Loucy (cell line): ENCODE data around the gene SLC29A2.

Experiments
- H2AFZ ChIP-seq: fragments of 200-600 bp; sonication (generic); 2 replicates; pipeline ENCODE4 v1.6.0; 2016; ENCODE audit warnings: antibody characterized with exemption, mild to moderate bottlenecking, low read length, moderate library complexity
- H3F3A ChIP-seq: fragments of 200-600 bp; 2 replicates; pipeline ENCODE4 v1.6.0; 2016; ENCODE audit warnings: antibody characterized with exemption, low read depth, mild to moderate bottlenecking
- H3K27me3 ChIP-seq: fragments of 200-600 bp; sonication (generic); 2 replicates; pipeline ENCODE4 v1.6.1; 2014; ENCODE audit warnings: low read length, mild to moderate bottlenecking; ENCODE audit not compliant: insufficient read depth, poor library complexity, severe bottlenecking
- H3K36me3 ChIP-seq: fragments of 200-600 bp; sonication (generic); 2 replicates; pipeline ENCODE4 v1.6.1; 2016; ENCODE audit warnings: low read length; ENCODE audit not compliant: insufficient read depth
- H3K4me1 ChIP-seq: fragments of 200-600 bp; sonication (generic); 2 replicates; pipeline ENCODE4 v1.5.1; 2014; ENCODE audit warnings: low read length, mild to moderate bottlenecking; ENCODE audit not compliant: insufficient read depth, poor library complexity, severe bottlenecking
- H3K4me2 ChIP-seq: fragments of 200-600 bp; sonication (generic); 2 replicates; pipeline ENCODE4 v1.6.0; 2014; ENCODE audit warnings: antibody characterized with exemption, low read length, low read depth, mild to moderate bottlenecking; ENCODE audit not compliant: poor library complexity, severe bottlenecking
- H3K4me3 ChIP-seq: fragments of 200-600 bp; sonication (generic); 2 replicates; pipeline ENCODE4 v1.5.1; 2014; ENCODE audit warnings: low read length, mild to moderate bottlenecking, mixed read lengths; ENCODE audit not compliant: poor library complexity, severe bottlenecking
- H3K79me2 ChIP-seq: fragments of 200-600 bp; sonication (generic); 2 replicates; pipeline ENCODE4 v1.6.1; 2014; ENCODE audit warnings: low read length; ENCODE audit not compliant: insufficient read depth
- H3K9ac ChIP-seq: fragments of 200-600 bp; sonication (generic); 2 replicates; pipeline ENCODE4 v1.6.0; 2014; ENCODE audit warnings: mild to moderate bottlenecking, low read depth, low read length, moderate library complexity; ENCODE audit not compliant: poor library complexity, severe bottlenecking
- H3K9me2 ChIP-seq: fragments of 200-600 bp; sonication (generic); replicated peaks from 2 replicates; pipeline ENCODE4 v1.6.1; 2016; ENCODE audit warnings: low read depth, low read length, mixed read lengths
- H3K9me3 ChIP-seq: fragments of 200-600 bp; sonication (generic); 2 replicates; pipeline ENCODE4 v1.6.1; 2014; ENCODE audit warnings: mild to moderate bottlenecking, antibody characterized with exemption, low read length, low read depth; ENCODE audit not compliant: insufficient read depth
- H4K20me1 ChIP-seq: fragments of 200-600 bp; sonication (generic); 2 replicates; pipeline ENCODE4 v1.6.0; 2014; ENCODE audit warnings: antibody characterized with exemption, low read length, mild to moderate bottlenecking; ENCODE audit not compliant: insufficient read depth, poor library complexity, severe bottlenecking
- CTCF ChIP-seq: fragments of 200-600 bp; sonication (generic); conservative IDR thresholded peaks from 2 replicates; pipeline ENCODE4 v1.5.1; 2014; ENCODE audit warnings: mild to moderate bottlenecking, antibody characterized with exemption, low read length
- EZH2phosphoT487 ChIP-seq: fragments of 200-600 bp; IDR thresholded peaks from 2 replicates; pipeline ENCODE4 v1.6.1; 2018; ENCODE audit warnings: antibody characterized with exemption, mild to moderate bottlenecking, moderate library complexity, borderline replicate concordance

Gene SLC29A2

GRCh38 chr11:66371627-66372415 lies at the start of gene SLC29A2:
TSS of gene SLC29A2 (minus strand) at chr11:66371760. CDS start at chr11:66371591, 169 bp downstream.
- no peaks in the 10 kb centered on the region for H3K36me3 ChIP-seq
- no peaks in the 10 kb centered on the region for H4K20me1 ChIP-seq
- TF ChIP-seq EZH2phosphoT487 (no peak), CTCF (no peak)
- H3F3A ChIP-seq: no peaks in the 10 kb centered on the region
- peak within 1 kb of the TSS; percentile 71 for H3K9ac ChIP-seq
- H3K9me3 ChIP-seq: no peaks in the 10 kb centered on the region
- no peaks in the 10 kb centered on the region for H3K79me2 ChIP-seq
- H3K9me2 ChIP-seq: no peaks in the 10 kb centered on the region
- H3K4me1 ChIP-seq: peaks cover 10% of the 10 kb centered on the region
- H3K4me2 ChIP-seq: peak within 1 kb of the TSS; percentile 78
- peak within 1 kb of the TSS; percentile 93 for H2AFZ ChIP-seq
- peak within 1 kb of the TSS; percentile 74 for H3K4me3 ChIP-seq
- H3K27me3 ChIP-seq: no peaks in the 10 kb centered on the region

GRCh38 chr11:66420671-66421476 lies 49.3 kb upstream of the SLC29A2 start, which contains the start of gene NPAS4:
TSS of gene NPAS4 (plus strand) at chr11:66421035. CDS start at chr11:66421180, 145 bp downstream.
- Histone ChIP-seq H4K20me1 (peaks cover 5% of the 10 kb centered on the region), H3K4me3 (no peak within 1 kb of the TSS), H3K9me3 (no peaks in the 10 kb centered on the region), H3K36me3 (peaks cover 2% of the 10 kb centered on the region; the same call in 1 of the 2 replicates), H3K4me2 (no peak within 1 kb of the TSS), H3K9ac (no peak within 1 kb of the TSS), H3K27me3 (no peaks in the 10 kb centered on the region), H2AFZ (no peak within 1 kb of the TSS), H3K79me2 (no peaks in the 10 kb centered on the region), H3K9me2 (no peaks in the 10 kb centered on the region), H3K4me1 (no peaks in the 10 kb centered on the region), H3F3A (no peaks in the 10 kb centered on the region)
- TF ChIP-seq CTCF: no peak
- TF ChIP-seq EZH2phosphoT487: no peak

- no peaks in the 10 kb centered on the region for H3K4me1 ChIP-seq
- no peak overlapping the region for H2AFZ ChIP-seq
- H4K20me1 ChIP-seq: peaks cover 5% of the 10 kb centered on the region
- no peaks in the 10 kb centered on the region for H3K9me3 ChIP-seq
- no peaks in the 10 kb centered on the region for H3K27me3 ChIP-seq
- H3K4me3 ChIP-seq: no peak overlapping the region
- no peak overlapping the region for H3K4me2 ChIP-seq
- H3K79me2 ChIP-seq: no peaks in the 10 kb centered on the region
- no peaks in the 10 kb centered on the region for H3K9me2 ChIP-seq
- H3K36me3 ChIP-seq: no peaks in the 10 kb centered on the region; the same call in 1 of the 2 replicates
- TF ChIP-seq CTCF (no peak), EZH2phosphoT487 (no peak)
- H3F3A ChIP-seq: no peaks in the 10 kb centered on the region
- no peak overlapping the region for H3K9ac ChIP-seq
These were observed 48.3 kb upstream of the SLC29A2 start for GRCh38 chr11:66419825-66420224.
